Testis (tissue), 3 donors: ENCODE data around the gene AMBRA1. TPM values are rescaled to one million over a fixed set of nuclear protein-coding genes. Genes with fewer than 3 reads are reported as not detected.
A peak's percentile ranks its signal among the peaks of the same experiment; 100 is the strongest.

Experiments
- DNase-seq: peaks from one replicate; pipeline ENCODE4 v3.0.0-alpha.2; 2019
- H3K27ac ChIP-seq, 2 donors: fragments of 200-600 bp; sonication (generic); one replicate each; pipeline ENCODE4 v1.5.1; 2019
- H3K27me3 ChIP-seq: fragments of 200-600 bp; sonication (generic); one replicate; pipeline ENCODE4 v1.5.1; 2019
- H3K36me3 ChIP-seq: fragments of 200-600 bp; sonication (generic); one replicate; pipeline ENCODE4 v1.5.1; 2017; ENCODE audit warnings: low read depth; ENCODE audit errors: missing control alignments
- H3K4me1 ChIP-seq: fragments of 200-600 bp; sonication (generic); one replicate; pipeline ENCODE4 v1.5.1; 2019
- H3K4me3 ChIP-seq, 2 donors: fragments of 200-600 bp; sonication (generic); one replicate each; pipeline ENCODE4 v1.5.1; 2017 to 2019
- H3K9me3 ChIP-seq: fragments of 200-600 bp; sonication (generic); one replicate; pipeline ENCODE4 v1.5.1; 2017
- POLR2A ChIP-seq: fragments of 450-650 bp; IDR thresholded peaks from one replicate; pipeline ENCODE4 v1.6.1; 2017; ENCODE audit warnings: antibody characterized with exemption, mild to moderate bottlenecking, moderate library complexity
- WGBS, 2 donors: methylation state at CpG; one replicate each; pipeline ENCODE4 v1.1.5; 2018; 5-methylcytosine and 5-hydroxymethylcytosine counted together
- intact Hi-C: fragments of 100-400 bp; cut with DNase I; formaldehyde crosslinking; loops from one replicate; pipeline ENCODE4 v1.15.1; 2023; ENCODE audit warnings: low total_unique reads
- polyA plus RNA-seq: library from polyadenylated mRNA; stranded (reverse); fragments of 350-450 nt; fragmentation: Illumina TruSeq; extraction: RNeasy Lipid Tissue Mini Kit (QIAGEN cat#74804); gene quantifications from one replicate; pipeline ENCODE4 v1.2.3, GENCODE V29; 2014; ENCODE audit warnings: low read depth, low replicate concordance; ENCODE audit not compliant: insufficient read depth
- total RNA-seq, 2 donors: library from RNA; depleted of rRNA; stranded (reverse); fragments of >200 nt; gene quantifications; one replicate each; pipeline ENCODE4 v1.2.3, GENCODE V29; 2016
- TF ChIP-seq, protein P1 (sequence below), 3 experiments: fragments of 450-650 bp in 2 of 3; fragments of 200-600 bp in 1 of 3; sonication (generic) in 1 of 3; IDR thresholded peaks; one replicate each; pipeline ENCODE4 v1.5.1; 2016 to 2019; ENCODE audit warnings: antibody characterized with exemption in 3 of 3, mild to moderate bottlenecking in 2 of 3, moderate library complexity in 1 of 3

Gene AMBRA1
- total and polyA plus RNA-seq, 3 donors from 2014 or later = 28.0 to 68.3 (median 55.6) TPM

DNA sequence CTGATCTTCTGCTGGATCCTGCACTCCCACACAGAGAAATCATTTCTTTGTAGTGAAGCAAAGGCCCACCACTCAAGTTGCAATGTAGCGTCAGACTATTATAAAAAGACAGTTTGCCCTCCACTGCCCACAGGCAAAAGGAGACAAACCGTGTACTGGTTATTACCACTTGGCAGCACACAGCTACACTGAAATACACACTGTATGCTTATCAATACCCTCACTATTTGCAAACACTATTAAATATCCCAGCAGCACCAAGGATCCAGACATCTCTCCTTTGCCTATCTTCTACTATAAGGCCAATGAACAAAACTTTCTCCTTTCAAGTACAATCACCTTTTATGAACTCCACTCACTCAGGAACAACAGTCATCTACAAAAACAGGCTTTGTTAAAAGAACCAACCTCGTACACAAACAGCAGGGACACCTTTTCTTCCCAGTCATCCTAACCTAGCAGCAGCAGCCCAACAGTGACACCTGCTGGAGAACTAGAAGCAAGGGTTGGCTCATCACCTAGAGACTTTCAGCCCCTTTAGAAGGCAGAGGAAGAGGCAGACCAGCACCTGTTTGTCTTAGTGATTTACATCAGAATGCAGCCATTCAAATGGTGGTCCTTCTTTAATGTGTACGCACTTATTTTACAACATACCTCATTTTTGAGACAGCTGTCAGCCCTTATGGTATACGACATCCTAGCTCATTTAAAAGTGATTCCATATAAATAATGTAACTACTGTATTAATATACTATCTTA lies 56.1 kb downstream of the AMBRA1 start:
- no peak overlapping the region for H3K27ac ChIP-seq
- TF ChIP-seq POLR2A = no peak
- TF ChIP-seq, protein P1, sequence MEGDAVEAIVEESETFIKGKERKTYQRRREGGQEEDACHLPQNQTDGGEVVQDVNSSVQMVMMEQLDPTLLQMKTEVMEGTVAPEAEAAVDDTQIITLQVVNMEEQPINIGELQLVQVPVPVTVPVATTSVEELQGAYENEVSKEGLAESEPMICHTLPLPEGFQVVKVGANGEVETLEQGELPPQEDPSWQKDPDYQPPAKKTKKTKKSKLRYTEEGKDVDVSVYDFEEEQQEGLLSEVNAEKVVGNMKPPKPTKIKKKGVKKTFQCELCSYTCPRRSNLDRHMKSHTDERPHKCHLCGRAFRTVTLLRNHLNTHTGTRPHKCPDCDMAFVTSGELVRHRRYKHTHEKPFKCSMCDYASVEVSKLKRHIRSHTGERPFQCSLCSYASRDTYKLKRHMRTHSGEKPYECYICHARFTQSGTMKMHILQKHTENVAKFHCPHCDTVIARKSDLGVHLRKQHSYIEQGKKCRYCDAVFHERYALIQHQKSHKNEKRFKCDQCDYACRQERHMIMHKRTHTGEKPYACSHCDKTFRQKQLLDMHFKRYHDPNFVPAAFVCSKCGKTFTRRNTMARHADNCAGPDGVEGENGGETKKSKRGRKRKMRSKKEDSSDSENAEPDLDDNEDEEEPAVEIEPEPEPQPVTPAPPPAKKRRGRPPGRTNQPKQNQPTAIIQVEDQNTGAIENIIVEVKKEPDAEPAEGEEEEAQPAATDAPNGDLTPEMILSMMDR (IDR thresholded peaks at IDR 0.05) = peak; percentile 62 to 79 (median 67)
- intact Hi-C loops = no loop called here
- H3K9me3 ChIP-seq = no peaks in the 10 kb centered on the region
- no peaks in the 10 kb centered on the region for H3K27me3 ChIP-seq
- DNase-seq = peak; percentile 67
- WGBS, 2 donors = 62 to 67% methylated on average over 5 of the region's 5 CpGs
- no peaks in the 10 kb centered on the region for H3K4me1 ChIP-seq
- H3K4me3 ChIP-seq = no peak overlapping the region
- no peaks in the 10 kb centered on the region for H3K36me3 ChIP-seq

DNA sequence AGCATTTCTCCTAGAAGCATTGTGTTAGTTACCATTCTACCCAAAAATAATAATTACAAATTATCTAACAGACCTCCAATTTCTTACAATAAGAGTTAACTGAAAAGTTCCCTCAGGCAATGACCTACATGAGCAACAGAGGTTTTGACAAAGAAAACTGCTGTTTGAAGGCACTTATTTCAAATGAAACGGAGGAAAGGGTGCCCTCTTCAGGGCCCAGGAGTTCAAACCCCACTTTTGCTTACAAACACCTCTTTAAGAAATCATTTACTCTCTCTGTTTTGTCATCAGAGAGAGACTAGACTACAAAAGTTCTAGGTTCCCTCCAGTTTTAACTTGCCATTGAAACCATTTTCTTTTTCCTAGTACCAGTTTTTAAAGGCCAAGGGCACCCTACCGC lies 56.7 kb downstream of the AMBRA1 start:
- TF ChIP-seq POLR2A = no peak
- TF ChIP-seq, protein P1 (IDR thresholded peaks at IDR 0.05) = no peak
- Histone ChIP-seq H3K4me3 (no peak overlapping the region), H3K36me3 (no peaks in the 10 kb centered on the region), H3K27me3 (no peaks in the 10 kb centered on the region), H3K4me1 (no peaks in the 10 kb centered on the region), H3K27ac (no peak overlapping the region), H3K9me3 (no peaks in the 10 kb centered on the region)
- 62 to 81% methylated on average over 2 of the region's 2 CpGs for WGBS, 2 donors
- DNase-seq = no peak
- intact Hi-C loops = no loop called here

DNA sequence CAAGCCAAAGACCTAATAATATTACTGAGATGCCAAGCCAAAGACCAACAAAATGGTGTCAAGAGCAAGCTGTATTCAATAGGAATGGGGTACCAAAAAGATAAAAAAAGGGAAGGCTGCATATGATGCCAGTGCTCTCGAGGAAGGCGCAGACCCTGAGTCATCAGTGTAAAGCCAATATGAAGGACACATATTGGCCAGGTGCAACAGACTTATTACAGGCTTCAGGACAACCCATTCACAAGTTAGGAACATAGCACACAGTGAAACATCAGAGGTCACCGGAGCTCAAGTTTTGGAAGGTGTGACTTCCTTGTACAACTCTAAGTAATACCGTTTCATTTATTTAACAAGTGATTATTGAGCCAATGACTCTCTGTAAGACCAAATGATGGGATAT lies 58.1 kb downstream of the AMBRA1 start:
- H3K27me3 ChIP-seq = no peaks in the 10 kb centered on the region
- H3K4me3 ChIP-seq = no peak overlapping the region
- WGBS, 2 donors = 93 to 94% methylated on average over 4 of the region's 4 CpGs
- DNase-seq = no peak
- TF ChIP-seq, protein P1 (IDR thresholded peaks at IDR 0.05) = no peak
- no peak for TF ChIP-seq POLR2A
- H3K4me1 ChIP-seq = no peaks in the 10 kb centered on the region
- no peaks in the 10 kb centered on the region for H3K36me3 ChIP-seq
- H3K27ac ChIP-seq = no peak overlapping the region
- no peaks in the 10 kb centered on the region for H3K9me3 ChIP-seq
- intact Hi-C loops = no loop called here

DNA sequence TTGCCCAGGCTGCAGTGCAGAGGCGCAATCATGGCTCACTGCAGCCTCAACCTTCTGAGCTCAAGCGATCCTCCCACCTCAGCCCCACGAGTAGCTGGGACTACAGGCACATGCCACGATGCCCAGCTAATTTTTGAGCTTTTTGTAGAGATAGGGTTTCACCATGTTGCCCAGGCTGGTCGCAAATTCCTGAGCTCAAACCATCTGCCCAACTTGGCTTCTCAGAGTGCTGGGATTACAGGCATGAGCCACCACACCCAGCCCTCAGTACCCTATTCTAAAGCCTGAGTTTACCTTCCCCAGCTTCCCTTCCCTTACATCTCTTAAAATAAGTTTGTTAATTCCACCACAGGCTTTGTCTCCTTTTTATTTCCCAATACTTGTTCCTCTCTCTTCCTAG lies 59.1 kb downstream of the AMBRA1 start:
- intact Hi-C loops = no loop called here
- Histone ChIP-seq H3K27me3 (no peaks in the 10 kb centered on the region), H3K4me3 (no peak overlapping the region), H3K27ac (no peak overlapping the region), H3K9me3 (no peaks in the 10 kb centered on the region), H3K4me1 (no peaks in the 10 kb centered on the region), H3K36me3 (no peaks in the 10 kb centered on the region)
- no peak for DNase-seq
- TF ChIP-seq, protein P1 (IDR thresholded peaks at IDR 0.05) = no peak
- no peak for TF ChIP-seq POLR2A
- WGBS, 2 donors = 90 to 93% methylated on average over 5 of the region's 5 CpGs
